GM19023 (cell line): Measurements from ENCODE around the gene EHD3.

Experiments used
- ATAC-seq: cut with Tn5 transposase; IDR thresholded peaks from one replicate; pipeline ENCODE4 v1.9.1; 2021; ENCODE audit warnings: mild to moderate bottlenecking, moderate library complexity; ENCODE audit not compliant: unreplicated experiment

EHD3 gene

DNA sequence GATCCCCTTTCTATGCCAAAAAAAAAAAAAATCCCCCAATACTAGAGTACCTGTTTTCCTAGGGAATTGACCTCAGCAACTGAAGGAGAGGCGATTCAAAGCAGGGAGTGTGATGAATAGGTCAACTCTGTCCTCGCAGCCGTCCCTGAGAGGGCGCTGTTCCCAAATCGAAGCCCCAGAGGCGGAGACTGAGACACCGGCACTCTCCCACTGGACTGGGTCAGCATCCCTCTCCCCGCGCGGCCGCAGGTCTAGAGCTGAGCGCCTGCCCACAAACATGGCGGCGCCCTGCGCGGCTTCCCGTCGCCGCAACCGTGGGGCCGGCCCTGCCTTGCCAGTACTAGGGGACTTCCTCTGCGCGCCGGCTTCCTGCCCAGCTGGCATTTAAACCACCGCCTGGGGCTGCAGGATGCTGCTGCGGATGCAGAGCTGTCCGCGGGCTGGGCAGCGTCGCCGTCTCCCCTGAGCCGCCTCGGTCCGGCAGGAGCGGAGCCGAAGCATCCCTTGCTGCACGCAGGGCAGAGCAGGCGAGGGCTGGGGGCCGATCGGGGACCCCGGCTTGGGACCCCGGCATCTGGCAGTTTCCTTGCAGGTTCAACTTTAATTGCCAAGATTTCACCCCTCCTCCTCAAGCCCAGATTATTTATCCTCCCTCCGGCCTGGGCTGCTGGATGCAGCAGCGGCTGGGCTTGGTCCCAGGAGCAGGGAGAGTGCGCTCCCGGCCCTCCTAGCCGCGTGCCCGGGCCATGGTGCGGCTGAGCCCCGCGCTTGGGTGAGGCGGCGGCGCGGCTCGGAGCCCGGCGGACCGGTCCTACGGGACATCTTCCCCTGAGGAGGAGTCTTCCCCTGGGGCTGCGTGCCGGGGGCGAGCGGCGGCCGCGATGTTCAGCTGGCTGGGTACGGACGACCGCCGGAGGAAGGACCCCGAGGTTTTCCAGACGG lies at the start of gene EHD3:
Gene EHD3, plus strand, starts transcription at position 412 of the 942 bp plus-strand sequence. Its CDS starts 470 bp downstream, at position 882.
- ATAC-seq, result peak; percentile 95

DNA sequence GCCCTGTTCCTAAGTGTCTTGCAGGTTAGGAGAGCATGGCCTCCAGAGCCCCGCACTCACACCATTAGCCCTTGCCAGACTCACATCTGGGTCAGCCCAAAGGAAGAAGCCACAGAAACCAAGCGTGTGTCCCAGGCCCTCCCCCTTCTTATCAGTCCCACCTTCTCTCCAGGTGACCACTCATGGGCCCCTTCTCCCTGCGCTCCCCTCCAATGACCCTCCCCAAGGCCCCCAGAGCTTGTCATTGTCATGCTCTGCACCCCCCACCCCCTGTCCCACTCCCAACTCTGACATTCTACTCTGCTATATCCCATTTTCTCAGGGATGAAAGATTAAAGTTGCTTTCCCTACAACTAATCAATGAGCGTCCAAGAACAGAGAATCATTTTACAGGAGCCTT lies 46.8 kb upstream of the EHD3 start:
- ATAC-seq, result no peak

DNA sequence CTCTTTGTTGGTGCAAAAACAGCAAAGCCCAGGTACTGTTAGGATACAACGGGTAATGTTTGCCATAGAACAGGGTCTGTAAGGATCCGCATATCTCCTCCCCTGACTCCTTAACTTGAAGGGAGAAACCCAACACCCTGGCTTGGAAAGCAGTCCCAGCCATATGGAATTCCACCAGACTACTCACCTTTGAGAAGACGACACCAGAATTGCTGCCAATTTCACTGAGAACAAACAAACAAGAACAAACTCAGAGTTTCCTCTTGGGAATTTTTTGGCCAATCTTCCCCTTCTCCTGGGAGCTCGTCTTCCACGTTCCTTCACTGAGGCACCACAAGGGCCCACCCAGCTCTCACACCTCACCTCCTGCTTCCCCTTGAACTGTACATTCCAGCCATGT lies 45.8 kb upstream of the EHD3 start:
- ATAC-seq, result no peak

DNA sequence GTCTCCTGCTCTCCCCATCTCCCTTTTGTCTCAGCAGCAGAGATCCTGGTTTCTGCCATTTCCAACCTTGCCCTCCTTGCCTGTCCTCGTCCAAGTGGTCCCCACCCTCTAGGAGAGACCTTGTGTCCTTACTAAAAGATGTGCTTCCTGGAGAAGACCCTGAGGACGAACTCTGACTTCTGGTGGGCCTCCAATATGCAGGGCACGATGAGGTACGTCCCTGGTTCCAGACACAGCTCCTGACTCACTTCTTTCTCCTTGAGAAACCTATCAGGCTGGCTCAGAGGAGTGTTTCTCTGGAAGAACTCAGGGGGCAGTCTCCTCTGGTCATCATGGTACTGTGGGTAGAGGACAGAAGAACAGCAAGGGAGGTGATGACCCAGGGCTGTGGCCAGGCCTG lies 44.8 kb upstream of the EHD3 start:
- ATAC-seq, result no peak

DNA sequence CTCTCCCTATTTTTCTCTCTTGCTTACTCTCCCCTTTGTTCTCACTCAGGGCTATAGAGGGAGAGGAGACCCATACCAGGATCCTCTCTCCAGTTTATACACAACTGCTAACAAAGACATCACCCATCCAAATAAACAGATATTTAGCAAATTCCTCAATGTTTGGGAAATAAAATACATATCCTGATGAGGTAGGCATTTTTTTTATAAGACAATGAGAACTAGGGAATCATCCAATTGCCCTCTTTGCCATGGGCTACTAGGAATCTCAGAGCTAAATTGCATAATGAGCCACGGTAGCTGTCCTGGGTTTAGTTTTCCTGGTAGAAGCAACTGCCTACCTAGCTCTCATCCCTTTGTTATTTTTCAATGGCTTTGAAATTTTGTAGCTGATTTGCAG lies 43.8 kb upstream of the EHD3 start:
- no peak for ATAC-seq

DNA sequence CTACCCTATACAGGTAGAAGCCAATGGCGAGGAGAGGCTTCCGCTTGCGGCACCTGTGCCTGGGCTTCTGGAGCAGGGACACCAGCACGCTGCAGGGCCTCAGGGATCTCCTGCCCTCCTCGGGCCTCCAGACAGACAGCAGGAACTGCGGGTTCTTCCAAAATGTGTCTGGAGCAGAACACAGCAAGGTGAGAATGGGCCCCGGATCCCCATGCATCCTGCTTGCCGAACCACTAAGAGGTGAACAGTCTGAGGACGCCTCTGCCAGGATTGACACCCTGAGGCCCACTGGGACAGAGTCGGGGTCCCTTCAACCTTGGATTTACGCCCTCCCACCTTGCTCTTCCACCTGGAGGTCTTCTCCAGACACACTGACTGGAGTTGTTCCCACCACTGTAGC lies 42.0 kb upstream of the EHD3 start:
- ATAC-seq, result no peak

DNA sequence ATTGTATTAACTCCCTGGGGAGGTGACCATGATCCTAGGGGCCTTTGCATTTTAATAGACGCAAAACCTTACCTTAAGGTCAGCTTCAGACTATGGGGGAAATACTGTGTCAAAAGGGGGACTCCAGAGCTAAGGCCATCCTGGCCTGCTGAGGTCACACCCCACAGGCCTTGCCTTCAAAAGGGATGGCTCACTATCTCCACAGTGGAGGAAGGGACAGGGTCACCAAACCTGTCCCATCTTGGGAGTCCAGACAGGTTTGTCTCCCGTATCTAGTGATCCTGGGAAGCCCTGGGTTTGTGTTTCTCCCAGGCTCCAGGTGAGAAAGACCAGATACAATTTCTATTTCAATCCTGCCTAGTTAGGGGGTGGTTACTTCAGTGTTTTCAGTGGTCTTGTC lies 41.6 kb upstream of the EHD3 start:
- no peak for ATAC-seq

DNA sequence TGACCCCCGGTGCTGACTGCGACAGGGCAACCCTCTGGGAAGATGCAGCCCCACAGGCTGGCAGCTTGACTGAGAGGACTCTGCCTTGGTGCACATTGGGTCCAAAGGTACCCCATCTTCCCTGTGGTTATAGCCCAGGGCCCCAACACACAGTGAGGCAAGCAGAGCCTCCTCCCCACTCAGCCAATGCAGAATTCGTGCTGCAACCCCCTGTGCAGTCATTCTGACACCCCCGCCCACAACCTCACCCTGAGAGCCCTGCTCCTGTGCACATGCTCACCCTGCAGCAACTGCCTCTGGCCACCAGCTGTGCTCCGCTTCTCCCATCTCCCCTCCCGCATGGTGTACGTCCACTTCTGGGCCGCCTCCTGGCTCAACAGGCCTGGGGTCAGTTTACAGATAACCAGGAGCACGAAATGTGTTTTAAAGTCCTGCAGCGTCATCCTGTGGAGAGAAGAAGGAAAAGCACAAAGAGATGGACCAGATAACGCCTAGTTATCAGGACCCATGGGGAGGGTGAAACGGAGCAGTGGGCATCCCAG lies 41.0 kb upstream of the EHD3 start:
- no peak for ATAC-seq

DNA sequence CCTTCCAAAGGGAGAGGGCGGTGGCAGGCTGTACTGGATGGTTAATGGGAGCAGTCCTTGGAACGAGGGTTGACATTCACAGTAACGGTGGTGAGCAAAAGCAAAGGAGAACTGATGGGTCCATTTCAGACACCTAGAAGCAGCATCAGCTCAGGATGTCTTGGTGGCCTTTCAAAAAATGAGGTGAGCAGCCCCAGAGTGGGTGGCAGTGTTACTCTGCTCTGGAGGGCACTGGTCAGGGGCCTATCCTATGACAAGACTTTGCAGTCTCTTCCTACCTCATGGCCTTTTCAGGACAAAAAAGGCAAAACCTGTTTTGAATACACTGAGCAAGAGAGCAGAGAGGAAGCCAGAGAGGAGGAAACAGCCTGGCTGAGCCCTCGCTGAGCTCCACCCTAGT lies 40.1 kb upstream of the EHD3 start:
- no peak for ATAC-seq

DNA sequence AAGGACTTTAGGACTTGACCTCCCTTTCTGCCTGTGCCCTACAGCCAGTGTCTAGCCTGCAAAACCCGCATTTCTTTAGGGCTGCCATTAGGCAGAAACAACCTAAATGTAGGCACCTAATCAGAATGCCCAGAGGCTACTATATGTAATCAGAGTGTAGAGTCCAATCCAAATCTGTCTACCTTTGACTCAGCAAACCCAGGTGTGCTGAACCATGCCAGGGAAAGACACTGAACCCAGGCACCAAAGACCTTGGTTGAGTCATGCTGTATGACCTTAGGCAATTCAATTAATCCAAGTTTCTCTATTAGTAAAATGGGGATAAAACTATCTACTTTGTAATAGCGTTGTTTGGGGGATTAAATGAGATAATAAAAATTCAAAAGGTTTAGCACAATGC lies 37.3 kb upstream of the EHD3 start:
- ATAC-seq, result no peak

DNA sequence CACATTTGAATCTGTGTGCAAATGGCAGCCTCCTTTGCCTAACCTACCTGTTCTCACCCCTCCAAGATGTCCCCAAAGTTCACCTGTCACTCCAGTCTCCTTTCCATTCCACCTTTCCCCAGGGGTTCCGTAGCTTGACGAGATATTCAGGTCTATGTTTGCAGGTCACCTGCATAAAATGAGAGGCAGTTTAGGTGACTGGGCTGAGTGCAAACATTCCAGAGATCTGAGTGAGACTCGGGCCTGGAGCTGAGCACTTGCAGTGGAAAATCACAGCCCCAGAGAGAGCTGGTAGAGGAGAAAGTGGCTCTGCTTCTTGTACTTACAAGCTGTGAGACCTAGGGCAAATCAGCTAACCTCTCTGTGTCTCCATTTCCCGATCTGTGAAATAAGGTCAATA lies 36.8 kb upstream of the EHD3 start:
- ATAC-seq, result no peak

DNA sequence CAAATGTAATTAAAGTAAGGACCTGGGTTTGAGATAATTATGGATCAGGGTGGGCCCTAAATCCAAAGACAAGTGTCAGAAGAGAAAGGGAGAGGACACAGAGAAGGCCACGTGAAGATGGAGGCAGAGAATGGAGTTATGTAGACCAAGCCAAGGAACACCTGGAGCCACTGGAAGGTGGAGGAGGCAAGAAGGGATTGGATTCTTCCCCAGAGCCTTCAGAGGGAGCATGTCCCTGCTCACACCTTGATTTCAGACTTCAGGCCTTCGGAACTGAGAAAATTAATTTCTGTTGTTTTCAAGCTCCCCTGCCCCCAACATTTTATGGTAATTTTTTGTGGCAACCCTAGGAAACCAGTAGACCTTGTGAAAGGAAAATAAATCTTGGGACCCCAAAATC lies 36.3 kb upstream of the EHD3 start:
- no peak for ATAC-seq

DNA sequence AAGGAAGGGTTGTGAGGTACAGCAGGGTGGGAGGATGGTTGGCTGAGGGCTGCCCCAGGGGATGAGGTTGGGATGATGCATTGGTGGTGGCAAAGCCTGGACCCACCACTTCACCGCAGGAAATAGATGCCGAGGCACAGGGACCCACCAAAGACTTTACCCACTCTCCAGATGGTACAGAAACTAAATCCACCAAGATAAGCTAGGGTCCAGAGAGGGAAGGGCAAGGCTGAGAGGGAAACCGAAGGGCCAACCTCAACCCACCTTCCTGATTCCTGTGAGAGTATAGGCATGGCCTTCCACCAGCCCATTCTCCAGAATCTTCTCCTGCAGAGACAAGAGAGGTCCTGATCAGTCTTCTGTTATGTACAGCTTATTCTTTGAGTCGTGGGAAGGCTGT lies 34.7 kb upstream of the EHD3 start:
- ATAC-seq, result no peak

DNA sequence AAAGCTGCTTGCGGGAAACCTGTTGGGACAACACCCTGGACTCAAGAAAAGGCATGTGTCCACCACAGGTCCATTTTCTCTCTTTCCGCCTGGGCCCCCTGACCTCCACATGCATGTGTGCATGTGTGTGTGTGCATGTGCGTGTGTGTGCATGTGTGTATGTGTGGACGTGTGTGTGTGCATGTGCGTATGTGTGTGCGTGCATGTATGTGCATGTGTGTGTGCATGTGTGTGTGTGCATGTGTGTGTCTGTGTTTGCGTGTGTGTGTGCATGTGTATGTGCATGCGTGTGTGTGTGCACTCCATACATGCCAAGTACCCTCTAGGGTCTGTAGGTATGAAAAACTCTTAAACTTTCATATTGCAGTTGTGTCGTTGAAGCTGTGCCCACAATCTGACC lies 33.0 kb upstream of the EHD3 start:
- ATAC-seq, result no peak

DNA sequence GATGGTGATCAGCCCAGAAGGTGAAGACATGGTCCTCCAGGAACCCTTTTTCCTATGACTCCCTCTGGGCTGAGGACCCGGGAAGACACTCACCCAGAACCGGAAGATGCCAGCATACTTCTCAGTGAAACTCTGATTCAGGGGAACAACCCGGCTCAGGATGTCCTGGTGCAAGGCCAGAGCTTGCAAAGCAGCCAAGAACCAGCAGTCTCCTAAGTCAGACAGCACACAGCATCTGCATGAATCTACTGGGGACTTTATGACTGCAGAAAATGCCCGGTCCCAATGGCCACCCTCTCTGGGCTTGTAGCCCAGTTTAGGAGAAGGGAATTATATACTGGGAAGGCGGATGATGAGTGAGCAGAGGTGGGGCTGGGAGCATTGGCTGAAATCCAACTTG lies 31.9 kb upstream of the EHD3 start:
- ATAC-seq, result no peak

DNA sequence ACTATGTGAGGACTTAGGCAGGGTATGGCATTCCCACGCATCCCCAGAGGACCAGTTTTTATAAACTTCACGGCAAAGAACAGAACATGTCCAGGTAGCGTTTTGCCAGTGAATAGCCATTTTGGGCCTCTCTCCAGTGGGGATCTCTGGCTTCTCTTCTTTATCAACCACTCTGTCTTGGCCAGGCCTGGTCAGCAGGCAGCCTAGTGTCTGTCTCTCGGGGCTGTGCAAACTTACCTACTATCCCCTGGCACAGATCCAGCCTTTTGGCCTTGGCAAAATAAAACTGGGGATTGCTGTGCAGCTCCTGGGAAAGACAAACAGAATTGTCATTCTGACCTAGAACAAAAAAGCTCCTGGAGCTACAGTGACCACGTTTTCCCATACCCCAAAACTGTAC lies 31.1 kb upstream of the EHD3 start:
- ATAC-seq, result no peak

DNA sequence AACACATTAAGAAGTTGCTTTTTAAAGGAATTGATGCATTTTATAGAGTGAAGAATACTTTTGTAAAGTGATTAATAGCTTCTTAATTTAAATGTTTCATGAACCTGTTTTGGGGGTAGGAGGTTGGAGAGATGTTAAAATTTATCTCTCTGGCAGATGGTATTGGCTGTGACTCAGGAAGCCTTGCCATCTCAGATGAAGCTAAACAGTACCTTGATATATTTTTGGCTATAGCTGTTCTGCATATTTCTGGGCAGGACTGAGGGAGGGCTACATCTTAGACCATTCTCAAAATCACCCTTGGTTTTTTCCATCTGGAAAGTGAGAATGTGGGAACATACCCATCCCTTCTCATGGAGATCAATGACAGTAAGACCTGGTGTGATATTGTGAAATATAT lies 30.0 kb upstream of the EHD3 start:
- ATAC-seq, result no peak

DNA sequence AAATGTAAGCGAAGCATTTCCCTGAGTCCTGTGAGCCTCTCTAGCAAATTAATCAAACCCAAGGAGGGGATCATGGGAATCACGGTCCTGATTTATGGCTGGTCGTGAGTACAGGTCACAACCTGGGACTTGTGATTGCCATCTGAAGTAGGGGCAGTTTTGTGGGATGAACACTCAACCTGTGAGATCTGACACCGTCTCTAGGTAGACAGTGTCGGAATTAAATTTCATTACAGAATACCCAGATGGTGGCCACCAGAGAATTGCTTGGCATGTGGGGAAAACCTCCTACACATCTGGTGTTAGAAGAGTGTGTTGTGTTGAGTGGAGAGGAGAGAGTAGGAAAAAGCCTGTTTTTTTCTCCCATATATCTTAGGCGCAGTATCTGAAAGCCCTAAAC lies 29.2 kb upstream of the EHD3 start:
- ATAC-seq, result no peak

DNA sequence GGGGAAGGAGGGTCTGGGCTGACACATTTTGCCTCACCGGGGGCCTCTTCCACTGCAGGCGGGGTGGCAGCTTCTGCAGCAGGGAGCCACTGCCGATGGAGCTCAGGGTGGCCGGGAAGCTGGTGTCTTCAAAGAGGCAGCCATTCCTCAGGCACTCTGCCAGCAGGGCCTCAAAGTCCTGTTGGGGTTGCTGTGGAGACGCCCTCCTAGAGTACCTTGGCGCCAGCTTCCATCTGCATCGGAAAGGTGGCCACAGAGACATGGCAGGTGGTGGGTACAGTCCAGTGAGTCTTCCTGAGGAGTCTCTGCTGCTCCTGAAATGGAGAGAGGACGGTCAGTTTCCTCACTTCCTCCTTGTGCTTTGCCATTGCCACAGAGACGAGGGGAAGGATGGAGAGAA lies 28.8 kb upstream of the EHD3 start:
- no peak for ATAC-seq

DNA sequence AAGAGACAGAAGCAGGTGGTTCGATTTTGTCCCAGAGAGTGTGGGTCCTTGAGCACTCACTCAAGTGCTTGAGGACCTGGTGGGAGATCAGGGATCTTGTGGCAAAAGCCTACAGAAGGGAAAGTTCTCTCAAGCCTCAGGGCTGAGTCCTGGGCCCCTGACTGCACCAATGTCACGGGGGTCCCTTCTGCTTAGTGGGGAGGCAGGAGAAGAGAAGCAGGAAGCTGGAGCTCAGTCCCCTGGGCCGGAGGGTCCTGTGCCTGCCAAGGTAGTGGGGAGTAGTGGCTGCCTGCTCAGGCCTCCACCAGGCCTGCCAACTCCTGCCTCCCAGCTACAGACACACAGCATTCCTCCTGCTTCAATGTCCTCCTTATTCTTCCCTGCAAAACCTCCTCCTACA lies 28.3 kb upstream of the EHD3 start:
- no peak for ATAC-seq

DNA sequence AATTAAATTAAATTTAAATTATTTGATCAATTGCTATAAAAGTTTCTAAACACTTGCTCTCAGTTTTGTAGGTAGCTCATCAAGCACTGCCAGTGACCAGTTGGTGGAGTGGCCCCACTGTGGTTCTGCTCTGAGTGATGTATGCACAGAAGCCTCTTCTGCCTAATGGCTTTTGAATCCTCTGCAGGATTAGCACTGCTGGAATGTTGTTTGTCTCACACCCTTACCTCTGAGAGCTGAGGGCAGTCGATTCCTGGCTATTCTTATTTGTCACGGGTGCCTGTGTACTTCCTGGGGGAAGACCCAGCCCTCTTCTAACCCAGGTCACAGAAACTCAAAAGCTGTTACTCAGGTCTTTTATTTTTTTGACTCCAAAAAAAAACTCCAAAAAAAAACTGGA lies 26.2 kb upstream of the EHD3 start:
- ATAC-seq, result no peak

DNA sequence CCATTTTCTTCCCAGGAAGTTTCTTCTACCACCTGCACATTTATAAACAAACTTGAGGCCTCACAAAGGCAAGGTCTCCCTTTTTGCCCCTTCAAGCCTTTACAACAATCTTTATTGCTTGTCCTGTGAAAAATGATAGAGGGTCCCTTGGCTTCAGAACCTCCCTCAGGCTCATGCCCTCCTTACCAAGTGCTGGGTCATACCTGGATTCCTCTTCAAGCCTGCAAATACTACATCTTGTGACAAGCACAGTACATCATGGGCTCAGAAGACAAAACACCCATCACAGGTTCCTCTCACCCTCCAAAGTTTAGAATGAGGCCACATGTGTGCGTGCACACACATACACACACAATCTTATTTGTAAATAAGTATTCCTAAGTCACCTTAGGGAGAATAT lies 25.7 kb upstream of the EHD3 start:
- ATAC-seq, result no peak
